SK-N-MC (cell line): Measurements from ENCODE around the gene KXD1.

Experiments
- DNase-seq: peaks from one replicate; pipeline ENCODE4 v3.0.0-alpha.2; 2011; ENCODE audit warnings: low read depth, low spot score
- H3K27ac ChIP-seq: fragments of 200-600 bp; sonication (generic); 2 replicates; pipeline ENCODE4 v1.5.1; 2016; ENCODE audit warnings: mixed run types
- H3K36me3 ChIP-seq: fragments of 200-600 bp; sonication (generic); 2 replicates; pipeline ENCODE4 v1.6.1; 2017; ENCODE audit warnings: antibody characterized with exemption, low read length, mixed read lengths; ENCODE audit not compliant: insufficient read depth
- H3K4me3 ChIP-seq: fragments of 200-600 bp; sonication (generic); 2 replicates; pipeline ENCODE4 v1.5.1; 2016
- H3K9ac ChIP-seq: fragments of 200-600 bp; sonication (generic); 2 replicates; pipeline ENCODE4 v1.8.0; 2017; ENCODE audit warnings: mixed run types, mixed read lengths; ENCODE audit not compliant: insufficient read length
- H3K9me3 ChIP-seq: fragments of 200-600 bp; sonication (generic); 2 replicates; pipeline ENCODE4 v1.6.1; 2017; ENCODE audit warnings: low read depth, mild to moderate bottlenecking, antibody characterized with exemption, low read length, moderate library complexity, mixed read lengths
- EZH2 ChIP-seq: fragments of 200-600 bp; sonication (generic); IDR thresholded peaks from one replicate; pipeline ENCODE4 v1.6.1; 2017; ENCODE audit warnings: antibody characterized with exemption
- FOXP2 ChIP-seq: optimal IDR thresholded peaks from 2 replicates; pipeline ENCODE3; 2011; ENCODE audit warnings: mild to moderate bottlenecking, moderate library complexity; ENCODE audit not compliant: insufficient read depth; ENCODE audit errors: extremely low read length, control extremely low read depth
- POLR2AphosphoS5 ChIP-seq: IDR thresholded peaks from 2 replicates; pipeline ENCODE4 v1.6.1; 2012; ENCODE audit warnings: mild to moderate bottlenecking, low read depth, low read length, borderline replicate concordance

Gene KXD1

DNA sequence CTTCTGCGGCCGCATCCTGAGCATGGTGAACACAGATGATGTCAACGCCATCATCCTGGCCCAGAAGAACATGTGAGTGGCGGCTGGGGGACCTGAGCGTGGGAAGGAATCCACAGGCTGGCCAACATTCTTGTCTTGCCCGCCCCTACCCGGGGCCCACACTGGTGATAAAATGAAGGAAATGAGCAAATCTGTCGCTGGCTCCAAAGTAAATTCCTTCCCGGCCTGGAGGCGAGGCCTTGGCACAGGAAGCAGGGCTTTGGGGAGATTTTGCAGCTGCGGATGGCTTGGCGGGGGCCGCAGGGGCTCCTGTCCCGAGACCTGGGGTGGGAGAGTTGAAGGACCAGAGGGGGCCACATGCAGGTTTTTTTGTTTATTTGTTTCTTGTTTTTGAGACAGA is 4.4 kb downstream of the KXD1 start:
- Histone ChIP-seq H3K36me3 (peaks cover 35% of the 10 kb centered on the region; the same call in 1 of the 2 replicates), H3K9ac (no peak overlapping the region), H3K9me3 (no peaks in the 10 kb centered on the region), H3K4me3 (no peak overlapping the region), H3K27ac (no peak overlapping the region)
- no peak for TF ChIP-seq FOXP2
- DNase-seq, result no peak

GRCh38 chr19:18566953-18567352 is 9.3 kb downstream of the KXD1 start:
- DNase-seq, result no peak
- no peak overlapping the region for H3K9ac ChIP-seq
- TF ChIP-seq FOXP2 (no peak), POLR2AphosphoS5 (no peak), EZH2 (no peak)
- H3K4me3 ChIP-seq, result no peak overlapping the region
- H3K9me3 ChIP-seq, result no peaks in the 10 kb centered on the region
- H3K27ac ChIP-seq, result no peak overlapping the region
- H3K36me3 ChIP-seq, result peaks cover 52% of the 10 kb centered on the region; the same call in 1 of the 2 replicates

DNA sequence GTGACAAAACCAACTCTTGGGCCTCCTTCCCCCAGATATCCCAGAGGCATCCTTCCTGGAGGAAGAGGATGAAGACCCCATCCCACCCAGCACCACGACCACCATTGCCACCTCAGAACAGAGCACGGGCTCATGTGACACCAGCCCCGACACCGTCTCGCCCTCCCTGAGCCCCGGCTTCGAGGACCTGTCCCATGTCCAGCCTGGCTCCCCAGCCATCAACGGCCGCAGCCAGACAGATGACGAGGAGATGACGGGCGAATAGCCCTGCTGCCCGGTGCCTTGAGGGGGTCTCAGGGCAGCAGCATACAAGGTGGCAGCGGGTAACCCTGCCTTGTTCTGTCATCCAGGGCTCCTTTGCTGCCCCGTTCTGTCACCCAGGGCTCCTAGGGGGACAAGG is 10.7 kb downstream of the KXD1 start:
- TF ChIP-seq EZH2 (no peak), FOXP2 (no peak), POLR2AphosphoS5 (no peak)
- no peak for DNase-seq
- H3K4me3 ChIP-seq, result no peak overlapping the region
- H3K27ac ChIP-seq, result no peak overlapping the region
- no peaks in the 10 kb centered on the region for H3K9me3 ChIP-seq
- peaks cover 50% of the 10 kb centered on the region for H3K36me3 ChIP-seq
- H3K9ac ChIP-seq, result no peak overlapping the region

GRCh38 chr19:18571564-18572344 is 14.1 kb downstream of the KXD1 start, which contains the start of gene UBA52:
Gene UBA52, plus strand, starts transcription at chr19:18571857. Its CDS starts 1,444 bp downstream, at chr19:18573301.
- H3K36me3 ChIP-seq, result peaks cover 67% of the 10 kb centered on the region
- H3K4me3 ChIP-seq, result peak within 1 kb of the TSS; percentile 99
- peak; percentile 70 for DNase-seq
- H3K27ac ChIP-seq, result peak within 1 kb of the TSS; percentile 73
- no peak for TF ChIP-seq EZH2
- TF ChIP-seq FOXP2, result peak; percentile 84
- TF ChIP-seq POLR2AphosphoS5, result peak; percentile 97
- no peaks in the 10 kb centered on the region for H3K9me3 ChIP-seq
- peak within 1 kb of the TSS; percentile 100 for H3K9ac ChIP-seq

- TF ChIP-seq FOXP2, result no peak
- TF ChIP-seq EZH2, result no peak
- TF ChIP-seq POLR2AphosphoS5, result no peak
- H3K36me3 ChIP-seq, result peaks cover 47% of the 10 kb centered on the region
- H3K4me3 ChIP-seq, result no peak overlapping the region
- H3K9me3 ChIP-seq, result no peaks in the 10 kb centered on the region
- no peak overlapping the region for H3K9ac ChIP-seq
- DNase-seq, result no peak
- H3K27ac ChIP-seq, result no peak overlapping the region
Observed at GRCh38 chr19:18574691-18575291, 17.1 kb downstream of the KXD1 start.

DNA sequence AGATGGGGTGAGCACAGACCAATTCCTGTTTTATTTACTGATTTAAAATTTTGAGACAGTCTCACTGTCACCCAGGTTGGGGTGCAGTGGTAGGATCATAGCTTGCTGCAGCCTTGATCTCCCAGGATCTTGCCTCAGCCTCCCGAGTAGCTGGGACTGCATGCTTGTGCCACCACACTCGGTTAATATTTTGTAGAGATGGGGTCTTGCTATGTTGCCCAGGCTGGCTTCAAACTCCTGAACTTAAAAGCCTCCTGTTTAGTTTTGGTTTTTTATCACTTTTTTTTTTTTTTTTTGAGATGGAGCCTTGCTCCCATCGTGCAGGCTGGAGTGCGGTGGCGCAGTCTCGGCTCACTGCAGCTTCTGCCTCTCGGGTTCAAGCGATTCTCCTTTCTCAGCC is 18.7 kb downstream of the KXD1 start:
- no peak for DNase-seq
- Histone ChIP-seq H3K27ac (peak overlapping the region; percentile 67; the same call in 1 of the 2 replicates), H3K4me3 (no peak overlapping the region), H3K36me3 (peaks cover 47% of the 10 kb centered on the region), H3K9me3 (no peaks in the 10 kb centered on the region), H3K9ac (no peak overlapping the region)
- TF ChIP-seq POLR2AphosphoS5, result no peak
- no peak for TF ChIP-seq FOXP2
- TF ChIP-seq EZH2, result no peak

DNA sequence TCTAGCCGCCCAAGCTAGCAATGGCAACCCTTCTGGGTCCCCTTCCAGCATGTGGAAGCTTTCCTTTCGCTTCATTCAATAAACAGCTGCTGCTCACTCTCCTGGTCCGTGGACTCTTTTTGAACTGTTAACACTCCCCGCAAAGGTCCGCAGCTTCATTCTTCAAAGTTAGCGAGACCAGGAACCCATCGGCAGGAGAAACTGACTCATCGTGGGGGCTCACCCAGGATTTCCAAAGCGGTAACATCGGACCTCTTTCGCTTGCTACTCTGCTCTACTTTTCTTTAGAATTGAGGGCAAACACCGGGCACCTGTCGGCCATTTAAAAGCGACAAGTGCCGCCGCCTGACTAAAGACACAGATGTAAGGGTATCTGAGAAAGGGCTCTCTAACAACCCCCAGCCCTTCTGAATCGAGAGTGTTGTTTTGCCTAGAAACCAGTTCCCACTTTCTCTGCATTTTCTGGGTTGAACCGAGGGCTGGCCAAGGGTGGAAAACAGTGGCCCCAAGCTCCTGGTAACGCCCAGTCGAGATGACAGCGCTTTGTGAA is 19.8 kb downstream of the KXD1 start:
- DNase-seq, result no peak
- no peak overlapping the region for H3K9ac ChIP-seq
- H3K4me3 ChIP-seq, result no peak overlapping the region
- TF ChIP-seq FOXP2 (no peak), POLR2AphosphoS5 (no peak), EZH2 (no peak)
- peaks cover 47% of the 10 kb centered on the region for H3K36me3 ChIP-seq
- peak overlapping the region; percentile 67; the same call in 1 of the 2 replicates for H3K27ac ChIP-seq
- H3K9me3 ChIP-seq, result no peaks in the 10 kb centered on the region

DNA sequence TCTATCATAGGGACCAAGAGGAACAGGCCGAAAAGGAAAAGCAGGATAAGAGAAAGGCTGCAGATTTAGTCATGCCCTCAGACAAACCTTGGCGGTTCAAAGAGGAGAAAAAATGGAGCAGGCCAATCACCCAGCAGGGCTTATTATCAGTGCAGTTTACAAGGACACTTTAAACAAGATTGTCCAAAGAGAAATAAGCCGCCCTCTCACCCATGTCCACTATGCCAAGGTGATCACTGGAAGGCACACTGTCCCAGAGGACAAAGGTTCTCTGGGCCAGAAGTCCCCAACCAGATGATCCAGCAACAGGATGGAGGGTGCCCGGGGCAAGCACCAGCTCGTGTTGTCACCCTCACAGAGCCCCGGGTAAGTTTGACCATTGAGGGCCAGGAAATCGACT is 22.6 kb downstream of the KXD1 start:
- TF ChIP-seq POLR2AphosphoS5 (no peak), EZH2 (no peak), FOXP2 (no peak)
- H3K36me3 ChIP-seq, result peaks cover 20% of the 10 kb centered on the region
- DNase-seq, result no peak
- H3K9ac ChIP-seq, result no peak overlapping the region
- no peak overlapping the region for H3K27ac ChIP-seq
- H3K9me3 ChIP-seq, result no peaks in the 10 kb centered on the region
- H3K4me3 ChIP-seq, result no peak overlapping the region
